ENCODE results near the gene CXXC1.

CXXC1 gene

GRCh38 chr18:50275503-50276036 lies 11.9 kb downstream of the CXXC1 start:
- Histone ChIP-seq H3K9me3 (ENCODE audit: control insufficient read depth in 1 of 2, low read length in 2 of 2) (no peaks in the 10 kb centered on the region), H3K36me3 (ENCODE audit: control insufficient read depth in 1 of 2, insufficient read depth in 2 of 2, low read length in 2 of 2) (peaks cover 51 to 81% of the 10 kb centered on the region in 2 donors), H3K27ac (ENCODE audit: low read depth, low read length) (no peak overlapping the region), H3K4me3 (ENCODE audit: low read depth in 1 of 2, low read length in 2 of 2) (no peak overlapping the region), H3K27me3 (ENCODE audit: control insufficient read depth in 1 of 2, insufficient read depth in 2 of 2, low read length in 2 of 2) (no peaks in the 10 kb centered on the region), H3K4me1 (ENCODE audit: control insufficient read depth in 1 of 2, insufficient read depth in 2 of 2, low read length in 2 of 2) (peaks cover 9 to 18% of the 10 kb centered on the region in 2 donors), H3K9ac (ENCODE audit: low read depth in 1 of 2, low read length in 2 of 2) (no peak overlapping the region)

GRCh38 chr18:50274941-50275340 lies 12.6 kb downstream of the CXXC1 start:
- H3K36me3 ChIP-seq (ENCODE audit: control insufficient read depth in 1 of 2, insufficient read depth in 2 of 2, low read length in 2 of 2) = peaks cover 51 to 87% of the 10 kb centered on the region in 2 donors
- peaks cover 3 to 11% of the 10 kb centered on the region in 2 donors for H3K4me1 ChIP-seq (ENCODE audit: control insufficient read depth in 1 of 2, insufficient read depth in 2 of 2, low read length in 2 of 2)
- no peaks in the 10 kb centered on the region for H3K9me3 ChIP-seq (ENCODE audit: control insufficient read depth in 1 of 2, low read length in 2 of 2)
- no peak overlapping the region for H3K27ac ChIP-seq (ENCODE audit: low read depth, low read length)
- no peaks in the 10 kb centered on the region for H3K27me3 ChIP-seq (ENCODE audit: control insufficient read depth in 1 of 2, insufficient read depth in 2 of 2, low read length in 2 of 2)
- no peak overlapping the region for H3K4me3 ChIP-seq (ENCODE audit: low read depth in 1 of 2, low read length in 2 of 2)
- no peak overlapping the region for H3K9ac ChIP-seq (ENCODE audit: low read depth in 1 of 2, low read length in 2 of 2)

- Histone ChIP-seq H3K9me3 (ENCODE audit: control insufficient read depth in 1 of 2, low read length in 2 of 2) (no peaks in the 10 kb centered on the region), H3K4me3 (ENCODE audit: low read depth in 1 of 2, low read length in 2 of 2) (no peak overlapping the region), H3K36me3 (ENCODE audit: control insufficient read depth in 1 of 2, insufficient read depth in 2 of 2, low read length in 2 of 2) (peaks cover 55 to 88% of the 10 kb centered on the region in 2 donors), H3K27ac (ENCODE audit: low read depth, low read length) (no peak overlapping the region), H3K9ac (ENCODE audit: low read depth in 1 of 2, low read length in 2 of 2) (no peak overlapping the region), H3K4me1 (ENCODE audit: control insufficient read depth in 1 of 2, insufficient read depth in 2 of 2, low read length in 2 of 2) (peaks cover 0 to 2% of the 10 kb centered on the region in 2 donors), H3K27me3 (ENCODE audit: control insufficient read depth in 1 of 2, insufficient read depth in 2 of 2, low read length in 2 of 2) (no peaks in the 10 kb centered on the region)
These were observed 13.4 kb downstream of the CXXC1 start for GRCh38 chr18:50274044-50274442.

- Histone ChIP-seq H3K27me3 (ENCODE audit: control insufficient read depth in 1 of 2, insufficient read depth in 2 of 2, low read length in 2 of 2) (no peaks in the 10 kb centered on the region), H3K36me3 (ENCODE audit: control insufficient read depth in 1 of 2, insufficient read depth in 2 of 2, low read length in 2 of 2) (peaks cover 57 to 85% of the 10 kb centered on the region in 2 donors), H3K4me3 (ENCODE audit: low read depth in 1 of 2, low read length in 2 of 2) (no peak overlapping the region), H3K4me1 (ENCODE audit: control insufficient read depth in 1 of 2, insufficient read depth in 2 of 2, low read length in 2 of 2) (no peaks in the 10 kb centered on the region), H3K27ac (ENCODE audit: low read depth, low read length) (no peak overlapping the region), H3K9me3 (ENCODE audit: control insufficient read depth in 1 of 2, low read length in 2 of 2) (no peaks in the 10 kb centered on the region), H3K9ac (ENCODE audit: low read depth in 1 of 2, low read length in 2 of 2) (no peak overlapping the region)
These were observed 14.1 kb downstream of the CXXC1 start for GRCh38 chr18:50273203-50274043.

- Histone ChIP-seq H3K9ac (ENCODE audit: low read depth in 1 of 2, low read length in 2 of 2) (no peak overlapping the region), H3K27me3 (ENCODE audit: control insufficient read depth in 1 of 2, insufficient read depth in 2 of 2, low read length in 2 of 2) (no peaks in the 10 kb centered on the region), H3K36me3 (ENCODE audit: control insufficient read depth in 1 of 2, insufficient read depth in 2 of 2, low read length in 2 of 2) (peaks cover 57 to 81% of the 10 kb centered on the region in 2 donors), H3K4me3 (ENCODE audit: low read depth in 1 of 2, low read length in 2 of 2) (no peak overlapping the region), H3K4me1 (ENCODE audit: control insufficient read depth in 1 of 2, insufficient read depth in 2 of 2, low read length in 2 of 2) (peaks cover 1 to 5% of the 10 kb centered on the region in 2 donors), H3K27ac (ENCODE audit: low read depth, low read length) (no peak overlapping the region), H3K9me3 (ENCODE audit: control insufficient read depth in 1 of 2, low read length in 2 of 2) (no peaks in the 10 kb centered on the region)
These were observed 14.9 kb downstream of the CXXC1 start for GRCh38 chr18:50272568-50272967.

- peak overlapping the region; percentile 67 to 73 for H3K4me3 ChIP-seq (ENCODE audit: low read depth in 1 of 2, low read length in 2 of 2)
- no peaks in the 10 kb centered on the region for H3K9me3 ChIP-seq (ENCODE audit: control insufficient read depth in 1 of 2, low read length in 2 of 2)
- H3K9ac ChIP-seq (ENCODE audit: low read depth in 1 of 2, low read length in 2 of 2) = peak overlapping the region; percentile 57 to 67
- peaks cover 21 to 41% of the 10 kb centered on the region in 2 donors for H3K36me3 ChIP-seq (ENCODE audit: control insufficient read depth in 1 of 2, insufficient read depth in 2 of 2, low read length in 2 of 2)
- H3K27ac ChIP-seq (ENCODE audit: low read depth, low read length) = peak overlapping the region; percentile 37
- H3K4me1 ChIP-seq (ENCODE audit: control insufficient read depth in 1 of 2, insufficient read depth in 2 of 2, low read length in 2 of 2) = peaks cover 10 to 15% of the 10 kb centered on the region in 2 donors
- H3K27me3 ChIP-seq (ENCODE audit: control insufficient read depth in 1 of 2, insufficient read depth in 2 of 2, low read length in 2 of 2) = no peaks in the 10 kb centered on the region
These were observed 19.3 kb downstream of the CXXC1 start for GRCh38 chr18:50268022-50268747.

- Histone ChIP-seq H3K9me3 (ENCODE audit: control insufficient read depth in 1 of 2, low read length in 2 of 2) (no peaks in the 10 kb centered on the region), H3K9ac (ENCODE audit: low read depth in 1 of 2, low read length in 2 of 2) (peak within 1 kb of the TSS; percentile 47 to 61), H3K36me3 (ENCODE audit: control insufficient read depth in 1 of 2, insufficient read depth in 2 of 2, low read length in 2 of 2) (peaks cover 9 to 22% of the 10 kb centered on the region in 2 donors), H3K27ac (ENCODE audit: low read depth, low read length) (no peak within 1 kb of the TSS), H3K4me1 (ENCODE audit: control insufficient read depth in 1 of 2, insufficient read depth in 2 of 2, low read length in 2 of 2) (peaks cover 10 to 15% of the 10 kb centered on the region in 2 donors), H3K4me3 (ENCODE audit: low read depth in 1 of 2, low read length in 2 of 2) (peak within 1 kb of the TSS; percentile 86 to 92), H3K27me3 (ENCODE audit: control insufficient read depth in 1 of 2, insufficient read depth in 2 of 2, low read length in 2 of 2) (no peaks in the 10 kb centered on the region)
These were observed 21.2 kb downstream of the CXXC1 start, which contains the start of gene CFAP53 for GRCh38 chr18:50266248-50266704. CFAP53 (minus strand) TSS chr18:50266495; CDS start chr18:50266404, 91 bp downstream.

- no peaks in the 10 kb centered on the region for H3K9me3 ChIP-seq (ENCODE audit: control insufficient read depth in 1 of 2, low read length in 2 of 2)
- no peak overlapping the region for H3K9ac ChIP-seq (ENCODE audit: low read depth in 1 of 2, low read length in 2 of 2)
- H3K36me3 ChIP-seq (ENCODE audit: control insufficient read depth in 1 of 2, insufficient read depth in 2 of 2, low read length in 2 of 2) = no peaks in the 10 kb centered on the region
- peaks cover 10 to 14% of the 10 kb centered on the region in 2 donors for H3K4me1 ChIP-seq (ENCODE audit: control insufficient read depth in 1 of 2, insufficient read depth in 2 of 2, low read length in 2 of 2)
- no peak overlapping the region for H3K4me3 ChIP-seq (ENCODE audit: low read depth in 1 of 2, low read length in 2 of 2)
- H3K27me3 ChIP-seq (ENCODE audit: control insufficient read depth in 1 of 2, insufficient read depth in 2 of 2, low read length in 2 of 2) = no peaks in the 10 kb centered on the region
- no peak overlapping the region for H3K27ac ChIP-seq (ENCODE audit: low read depth, low read length)
These were observed 24.5 kb downstream of the CXXC1 start for GRCh38 chr18:50262977-50263376.

- H3K9ac ChIP-seq (ENCODE audit: low read depth in 1 of 2, low read length in 2 of 2) = no peak overlapping the region
These were observed 36.6 kb downstream of the CXXC1 start for GRCh38 chr18:50250935-50251334.

GRCh38 chr18:50249576-50249975 lies 37.9 kb downstream of the CXXC1 start:
- Histone ChIP-seq H3K9me3 (ENCODE audit: control insufficient read depth in 1 of 2, low read length in 2 of 2) (no peaks in the 10 kb centered on the region), H3K36me3 (ENCODE audit: control insufficient read depth in 1 of 2, insufficient read depth in 2 of 2, low read length in 2 of 2) (no peaks in the 10 kb centered on the region), H3K27me3 (ENCODE audit: control insufficient read depth in 1 of 2, insufficient read depth in 2 of 2, low read length in 2 of 2) (no peaks in the 10 kb centered on the region), H3K4me1 (ENCODE audit: control insufficient read depth in 1 of 2, insufficient read depth in 2 of 2, low read length in 2 of 2) (no peaks in the 10 kb centered on the region), H3K9ac (ENCODE audit: low read depth in 1 of 2, low read length in 2 of 2) (no peak overlapping the region), H3K27ac (ENCODE audit: low read depth, low read length) (no peak overlapping the region), H3K4me3 (ENCODE audit: low read depth in 1 of 2, low read length in 2 of 2) (no peak overlapping the region)

More at GRCh38 chr18:50250935-50251334, 36.6 kb downstream of the CXXC1 start:
- Histone ChIP-seq H3K4me1 (ENCODE audit: control insufficient read depth in 1 of 2, insufficient read depth in 2 of 2, low read length in 2 of 2) (no peaks in the 10 kb centered on the region), H3K4me3 (ENCODE audit: low read depth in 1 of 2, low read length in 2 of 2) (no peak overlapping the region), H3K9me3 (ENCODE audit: control insufficient read depth in 1 of 2, low read length in 2 of 2) (no peaks in the 10 kb centered on the region), H3K27ac (ENCODE audit: low read depth, low read length) (no peak overlapping the region), H3K27me3 (ENCODE audit: control insufficient read depth in 1 of 2, insufficient read depth in 2 of 2, low read length in 2 of 2) (no peaks in the 10 kb centered on the region), H3K36me3 (ENCODE audit: control insufficient read depth in 1 of 2, insufficient read depth in 2 of 2, low read length in 2 of 2) (no peaks in the 10 kb centered on the region)

Measured in duodenal mucosa (tissue), 2 donors.